Measurements from ENCODE around the gene UROD.

- no peak for TF ChIP-seq POLR2AphosphoS5 (IDR thresholded peaks at IDR 0.05)
- no peak for TF ChIP-seq CTCF (IDR thresholded peaks at IDR 0.05)
- TF ChIP-seq POLR2A (IDR thresholded peaks at IDR 0.05) = no peak
- no peak for TF ChIP-seq EP300 (IDR thresholded peaks at IDR 0.05)
These were observed 7.7 kb upstream of the UROD start for GRCh38 chr1:45004281-45004920.
